Mucosa of stomach (tissue), 1 donor: ENCODE measurements around the gene SESN2.

Experiments
- H3K27me3 ChIP-seq: one replicate; pipeline ENCODE4 v1.7.0; 2013; ENCODE audit warnings: mild to moderate bottlenecking, low read length; ENCODE audit not compliant: control insufficient read depth, insufficient read depth
- H3K36me3 ChIP-seq: one replicate; pipeline ENCODE4 v1.7.0; 2013; ENCODE audit warnings: low read length; ENCODE audit not compliant: control insufficient read depth, insufficient read depth
- H3K4me1 ChIP-seq: one replicate; pipeline ENCODE4 v1.7.0; 2013; ENCODE audit warnings: mild to moderate bottlenecking, low read length; ENCODE audit not compliant: control insufficient read depth, insufficient read depth
- H3K4me3 ChIP-seq: one replicate; pipeline ENCODE4 v1.7.0; 2013; ENCODE audit warnings: low read length
- H3K9ac ChIP-seq: one replicate; pipeline ENCODE4 v1.7.0; 2013; ENCODE audit warnings: mild to moderate bottlenecking, low read length, moderate library complexity
- H3K9me3 ChIP-seq: one replicate; pipeline ENCODE4 v1.7.0; 2013; ENCODE audit warnings: mild to moderate bottlenecking, low read length, moderate library complexity; ENCODE audit not compliant: control insufficient read depth
- donor health status: Pancreatic carcinoma.

The SESN2 gene, protein sequence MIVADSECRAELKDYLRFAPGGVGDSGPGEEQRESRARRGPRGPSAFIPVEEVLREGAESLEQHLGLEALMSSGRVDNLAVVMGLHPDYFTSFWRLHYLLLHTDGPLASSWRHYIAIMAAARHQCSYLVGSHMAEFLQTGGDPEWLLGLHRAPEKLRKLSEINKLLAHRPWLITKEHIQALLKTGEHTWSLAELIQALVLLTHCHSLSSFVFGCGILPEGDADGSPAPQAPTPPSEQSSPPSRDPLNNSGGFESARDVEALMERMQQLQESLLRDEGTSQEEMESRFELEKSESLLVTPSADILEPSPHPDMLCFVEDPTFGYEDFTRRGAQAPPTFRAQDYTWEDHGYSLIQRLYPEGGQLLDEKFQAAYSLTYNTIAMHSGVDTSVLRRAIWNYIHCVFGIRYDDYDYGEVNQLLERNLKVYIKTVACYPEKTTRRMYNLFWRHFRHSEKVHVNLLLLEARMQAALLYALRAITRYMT

DNA sequence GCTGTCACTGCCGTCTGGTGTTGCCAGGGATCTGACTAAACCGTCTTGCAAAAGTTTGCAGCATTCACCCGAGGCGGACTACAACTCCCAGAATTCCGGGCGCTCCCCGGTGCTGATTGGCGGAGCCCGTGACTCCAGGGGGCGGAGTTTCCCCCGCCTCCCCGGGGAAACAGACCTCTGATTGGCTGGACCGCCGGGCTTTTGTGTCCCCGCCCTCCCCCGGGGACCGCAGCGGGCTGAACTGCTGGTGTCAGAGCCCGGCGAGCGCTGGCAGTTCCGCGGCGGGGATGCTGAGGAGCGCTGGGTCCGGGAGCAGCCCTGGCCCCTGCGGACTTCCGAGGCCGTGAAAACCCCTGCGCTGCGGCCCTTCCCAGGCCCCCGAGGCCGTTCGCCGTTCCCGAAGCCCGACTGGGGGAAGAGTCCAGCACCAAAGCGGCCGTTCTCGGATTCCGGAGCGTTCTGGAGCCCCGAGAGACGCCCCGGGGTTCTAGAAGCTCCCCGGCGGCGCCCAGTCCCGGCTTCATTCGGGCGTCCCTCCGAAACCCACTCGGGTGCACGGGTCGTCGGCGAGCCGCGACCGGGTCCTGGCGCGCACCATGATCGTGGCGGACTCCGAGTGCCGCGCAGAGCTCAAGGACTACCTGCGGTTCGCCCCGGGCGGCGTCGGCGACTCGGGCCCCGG is at the start of gene SESN2:
SESN2 (plus strand) TSS at position 267 of the 682 bp plus-strand sequence; CDS start at position 597, 330 bp downstream.
- H3K36me3 ChIP-seq: no peaks in the 10 kb centered on the region
- H3K9me3 ChIP-seq: no peaks in the 10 kb centered on the region
- peak within 1 kb of the TSS; percentile 71 for H3K4me3 ChIP-seq
- H3K9ac ChIP-seq: peak within 1 kb of the TSS; percentile 80
- no peaks in the 10 kb centered on the region for H3K27me3 ChIP-seq
- H3K4me1 ChIP-seq: peaks cover 16% of the 10 kb centered on the region

DNA sequence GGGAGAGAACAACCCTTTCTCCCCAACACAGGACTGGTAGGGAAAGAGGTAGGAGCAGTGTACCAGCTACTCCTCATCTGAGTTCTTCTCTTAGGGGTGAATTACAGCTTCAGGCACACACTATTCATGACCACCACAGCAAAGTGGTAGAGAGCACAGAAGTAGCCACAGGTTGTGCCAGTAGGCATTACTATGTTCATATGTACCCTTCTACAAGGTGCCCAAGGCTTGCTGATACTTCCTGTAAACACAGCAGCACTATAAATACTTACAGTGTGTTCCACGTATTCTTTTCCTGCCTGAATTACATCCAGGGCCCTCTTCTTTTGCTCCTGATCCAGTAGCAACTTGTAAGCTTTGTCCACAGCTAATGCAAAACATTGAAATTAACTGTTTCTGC is 49.6 kb upstream of the SESN2 start:
- Histone ChIP-seq H3K36me3 (no peaks in the 10 kb centered on the region), H3K4me3 (no peak overlapping the region), H3K9ac (no peak overlapping the region), H3K27me3 (no peaks in the 10 kb centered on the region), H3K9me3 (no peaks in the 10 kb centered on the region), H3K4me1 (no peaks in the 10 kb centered on the region)

DNA sequence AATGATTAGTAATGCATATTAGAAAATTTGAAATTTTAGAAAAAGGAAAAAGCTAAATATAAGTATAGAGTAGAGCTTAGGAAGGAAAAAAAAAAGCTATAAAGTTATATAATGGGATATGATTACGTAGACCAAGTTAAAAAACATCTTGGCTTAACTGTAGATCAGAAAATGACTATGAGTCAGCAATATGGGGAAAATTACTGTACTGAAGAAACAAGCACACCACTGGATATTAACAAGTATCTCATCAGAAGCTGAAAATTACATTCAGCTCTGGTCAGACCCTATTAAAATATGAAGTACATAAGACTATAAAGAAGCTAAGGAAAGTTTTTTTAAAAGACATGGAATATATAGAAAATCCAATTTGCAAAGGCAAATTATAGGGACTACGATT is 46.0 kb upstream of the SESN2 start:
- Histone ChIP-seq H3K27me3 (no peaks in the 10 kb centered on the region), H3K9me3 (no peaks in the 10 kb centered on the region), H3K4me3 (no peak overlapping the region), H3K36me3 (no peaks in the 10 kb centered on the region), H3K4me1 (no peaks in the 10 kb centered on the region), H3K9ac (no peak overlapping the region)

DNA sequence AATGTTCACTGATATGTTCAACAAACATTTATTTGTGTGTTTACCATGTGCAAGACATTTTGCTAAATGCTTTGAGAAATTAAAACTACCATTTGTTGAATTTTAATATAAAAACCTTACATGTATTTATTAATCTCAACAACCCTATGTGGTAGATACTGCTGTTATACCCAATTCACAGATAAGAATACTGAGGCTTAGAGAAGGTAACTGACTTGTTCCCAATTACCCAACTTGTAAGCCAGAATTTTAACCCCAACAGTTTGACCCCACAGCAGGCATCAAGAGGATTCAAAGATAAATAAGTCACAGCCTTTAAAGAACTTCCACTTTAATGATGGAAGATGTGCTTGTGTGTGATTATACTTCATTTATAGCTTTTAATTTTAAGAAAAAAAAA is 30.2 kb upstream of the SESN2 start:
- H3K9me3 ChIP-seq: no peaks in the 10 kb centered on the region
- H3K4me1 ChIP-seq: peaks cover 4% of the 10 kb centered on the region
- H3K27me3 ChIP-seq: no peaks in the 10 kb centered on the region
- no peak overlapping the region for H3K9ac ChIP-seq
- no peaks in the 10 kb centered on the region for H3K36me3 ChIP-seq
- H3K4me3 ChIP-seq: no peak overlapping the region

DNA sequence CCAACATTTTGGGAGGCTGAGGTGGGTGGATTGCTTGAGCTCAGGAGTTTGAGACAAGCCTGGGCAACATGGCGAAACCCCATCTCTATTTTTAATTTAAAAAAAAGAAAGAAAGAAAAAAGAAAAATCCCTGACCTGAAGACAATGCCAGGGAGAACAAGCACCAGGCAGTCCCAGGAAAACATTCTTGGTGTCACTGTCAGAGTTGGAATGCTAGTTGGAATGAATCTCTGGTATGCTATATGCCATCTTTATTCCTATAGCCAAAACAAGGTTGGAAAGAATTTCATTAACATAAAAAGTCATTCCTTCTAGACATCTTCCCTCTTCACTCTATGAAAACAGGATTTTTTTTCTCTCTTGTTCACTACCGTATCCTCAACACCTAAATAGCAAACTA is 29.3 kb upstream of the SESN2 start:
- Histone ChIP-seq H3K27me3 (no peaks in the 10 kb centered on the region), H3K9ac (no peak overlapping the region), H3K36me3 (no peaks in the 10 kb centered on the region)

DNA sequence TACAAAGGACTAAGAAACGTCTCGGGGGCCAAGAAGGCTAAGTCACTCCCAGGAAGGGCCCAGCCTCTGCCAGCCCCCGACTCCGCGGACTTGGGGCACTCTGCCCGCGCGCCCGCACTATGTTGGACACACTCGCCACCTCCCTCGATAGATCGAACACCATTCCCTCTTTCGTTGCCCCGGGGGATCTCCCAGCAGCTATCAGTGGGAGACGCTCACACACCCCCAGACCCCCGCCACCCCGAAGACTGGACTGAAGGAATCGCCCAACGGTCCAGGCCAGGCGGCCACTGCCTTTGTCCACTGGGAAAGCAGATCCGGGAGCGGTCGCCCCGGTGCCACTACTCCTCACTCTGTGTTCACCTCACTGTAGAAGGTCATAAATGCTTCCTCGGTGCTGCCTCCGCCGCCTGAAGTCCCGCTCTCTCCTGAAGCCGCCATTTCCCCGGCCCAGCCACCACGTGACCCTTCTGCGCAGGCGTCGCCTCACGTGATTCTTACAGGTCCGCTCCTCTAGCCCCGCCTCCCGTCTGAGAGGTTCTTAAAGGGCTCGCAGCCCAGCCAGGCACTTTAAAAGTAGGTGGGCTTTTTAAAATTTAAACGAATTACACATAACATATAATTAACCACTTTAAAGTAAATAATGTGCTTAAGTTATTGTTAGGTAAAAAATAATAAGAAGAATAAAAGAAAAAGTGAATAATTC is 26.6 kb upstream of the SESN2 start, which contains the start of gene DNAJC8:
DNAJC8 (minus strand) TSS at position 472 of the 706 bp plus-strand sequence; CDS start at position 441, 31 bp downstream.
- Histone ChIP-seq H3K9ac (peak within 1 kb of the TSS; percentile 94), H3K4me3 (peak within 1 kb of the TSS; percentile 86), H3K9me3 (no peaks in the 10 kb centered on the region), H3K36me3 (no peaks in the 10 kb centered on the region), H3K27me3 (no peaks in the 10 kb centered on the region), H3K4me1 (peaks cover 17% of the 10 kb centered on the region)

More for the DNA sequence above, 29.3 kb upstream of the SESN2 start:
- Histone ChIP-seq H3K4me3 (no peak overlapping the region), H3K4me1 (peaks cover 4% of the 10 kb centered on the region), H3K9me3 (no peaks in the 10 kb centered on the region)

DNA sequence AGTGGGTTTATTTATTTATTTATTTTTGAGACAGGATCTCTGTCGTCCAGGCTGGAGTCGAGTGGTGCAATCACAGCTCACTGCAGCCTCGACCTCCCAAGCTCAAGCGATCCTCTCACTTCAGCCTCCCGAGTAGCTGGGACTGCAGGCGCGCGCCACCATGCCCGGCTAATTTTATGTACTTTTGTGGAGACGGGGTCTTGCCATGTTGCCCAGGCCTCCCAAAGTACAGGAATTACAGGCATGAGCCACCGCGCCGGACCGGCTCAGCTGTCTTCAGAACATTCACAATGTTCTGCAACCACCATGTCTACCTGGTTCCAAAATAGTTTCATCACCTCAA is 26.1 kb upstream of the SESN2 start:
- Histone ChIP-seq H3K9me3 (no peaks in the 10 kb centered on the region), H3K4me3 (no peak overlapping the region), H3K27me3 (no peaks in the 10 kb centered on the region), H3K4me1 (peaks cover 17% of the 10 kb centered on the region), H3K9ac (peak overlapping the region; percentile 94), H3K36me3 (no peaks in the 10 kb centered on the region)

DNA sequence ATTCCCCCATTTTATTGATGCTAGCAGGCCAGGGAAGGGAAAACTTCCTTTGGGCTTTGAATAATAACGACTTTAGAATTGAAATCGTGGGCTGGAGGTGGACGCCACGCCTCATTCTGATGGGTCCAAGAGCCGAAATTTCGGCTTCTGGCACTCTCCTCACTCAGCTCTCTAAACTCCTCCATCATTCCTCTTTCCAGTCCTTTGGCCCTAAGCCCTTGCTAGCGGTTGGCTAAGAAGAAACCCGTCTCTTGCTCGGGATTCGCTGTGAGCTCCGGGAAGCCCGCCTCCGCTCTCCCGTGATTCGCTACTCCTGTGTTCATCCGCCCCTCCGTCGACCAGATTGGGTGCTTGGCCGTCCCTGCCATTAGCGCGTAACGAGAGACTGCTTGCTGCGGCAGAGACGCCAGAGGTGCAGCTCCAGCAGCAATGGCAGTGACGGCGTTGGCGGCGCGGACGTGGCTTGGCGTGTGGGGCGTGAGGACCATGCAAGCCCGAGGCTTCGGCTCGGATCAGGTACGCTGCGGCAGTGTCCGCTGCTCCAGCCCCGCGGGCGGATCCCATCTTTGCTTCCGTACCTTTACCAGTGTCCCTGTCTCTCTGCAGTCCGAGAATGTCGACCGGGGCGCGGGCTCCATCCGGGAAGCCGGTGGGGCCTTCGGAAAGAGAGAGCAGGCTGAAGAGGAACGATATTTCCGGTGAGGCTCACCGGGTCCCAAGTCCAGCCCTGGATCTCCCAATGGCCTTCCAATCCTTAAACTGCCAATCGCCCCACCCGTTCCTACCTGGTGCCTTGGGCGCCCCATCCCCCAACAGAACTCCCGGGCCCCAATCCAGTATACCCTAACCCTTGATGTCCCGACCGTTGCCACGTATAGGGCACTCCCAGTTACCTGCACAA is 23.3 kb upstream of the SESN2 start, which contains the start of gene ATP5IF1:
ATP5IF1 (plus strand) TSS at position 370 of the 901 bp plus-strand sequence; CDS start at position 430, 60 bp downstream.
- Histone ChIP-seq H3K9ac (peak within 1 kb of the TSS; percentile 94), H3K9me3 (no peaks in the 10 kb centered on the region), H3K4me3 (peak within 1 kb of the TSS; percentile 99), H3K27me3 (no peaks in the 10 kb centered on the region), H3K36me3 (no peaks in the 10 kb centered on the region), H3K4me1 (peaks cover 17% of the 10 kb centered on the region)

DNA sequence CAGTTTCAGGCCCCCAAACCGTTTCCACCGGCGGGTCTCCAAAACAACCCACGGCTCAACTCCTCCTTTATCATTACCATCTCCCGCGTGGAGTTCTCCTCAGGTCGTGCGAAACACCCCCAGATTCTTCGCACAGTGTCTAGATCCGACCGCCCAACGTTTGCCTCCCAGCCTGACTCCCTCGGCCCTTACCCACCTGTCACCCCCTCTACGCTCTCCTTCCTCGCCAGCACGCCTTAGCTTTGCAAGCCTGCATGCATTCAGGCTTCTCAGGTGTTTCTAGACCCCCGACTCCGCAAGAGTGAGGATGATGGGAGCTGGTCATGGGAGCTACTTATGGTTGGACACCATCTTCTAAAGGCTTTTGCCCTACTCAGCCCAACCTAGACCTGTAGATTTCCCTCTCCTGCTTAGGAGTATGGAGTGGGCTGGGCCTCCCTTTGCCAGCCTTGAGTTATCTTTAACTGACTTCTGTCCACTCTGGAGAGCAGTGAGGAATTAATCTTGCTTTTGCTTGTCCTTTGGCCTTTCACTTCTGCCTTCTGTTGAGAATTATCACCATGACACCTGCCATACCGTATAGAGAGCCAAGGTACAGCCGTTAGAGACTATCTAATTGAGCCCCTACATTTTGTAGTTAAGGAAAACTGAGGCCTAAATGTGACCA is 22.5 kb upstream of the SESN2 start:
- H3K36me3 ChIP-seq: no peaks in the 10 kb centered on the region
- peaks cover 17% of the 10 kb centered on the region for H3K4me1 ChIP-seq
- H3K9me3 ChIP-seq: no peaks in the 10 kb centered on the region
- H3K27me3 ChIP-seq: no peaks in the 10 kb centered on the region
- peak overlapping the region; percentile 94 for H3K9ac ChIP-seq
- H3K4me3 ChIP-seq: peak overlapping the region; percentile 99

DNA sequence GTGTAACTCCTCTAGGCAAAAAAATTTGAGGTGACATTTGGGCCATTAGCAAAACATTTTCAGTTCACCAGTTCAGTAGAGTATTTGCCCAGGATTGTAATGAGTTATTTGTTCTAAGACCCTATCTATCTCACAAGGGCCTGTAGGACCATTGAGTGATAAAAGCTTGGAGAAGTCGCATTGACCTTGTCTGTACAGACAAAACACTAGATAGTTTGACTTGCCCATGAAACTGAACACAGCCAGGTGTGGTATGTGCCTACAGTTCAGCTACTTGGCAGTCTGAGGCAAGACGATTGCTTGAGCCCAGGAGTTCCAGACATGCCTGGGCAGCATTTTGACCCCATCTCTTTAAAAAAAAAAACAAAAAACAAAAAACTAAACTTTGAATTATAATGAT is 20.3 kb upstream of the SESN2 start:
- Histone ChIP-seq H3K4me1 (peaks cover 25% of the 10 kb centered on the region), H3K27me3 (no peaks in the 10 kb centered on the region), H3K36me3 (no peaks in the 10 kb centered on the region), H3K9ac (no peak overlapping the region), H3K9me3 (no peaks in the 10 kb centered on the region), H3K4me3 (no peak overlapping the region)

DNA sequence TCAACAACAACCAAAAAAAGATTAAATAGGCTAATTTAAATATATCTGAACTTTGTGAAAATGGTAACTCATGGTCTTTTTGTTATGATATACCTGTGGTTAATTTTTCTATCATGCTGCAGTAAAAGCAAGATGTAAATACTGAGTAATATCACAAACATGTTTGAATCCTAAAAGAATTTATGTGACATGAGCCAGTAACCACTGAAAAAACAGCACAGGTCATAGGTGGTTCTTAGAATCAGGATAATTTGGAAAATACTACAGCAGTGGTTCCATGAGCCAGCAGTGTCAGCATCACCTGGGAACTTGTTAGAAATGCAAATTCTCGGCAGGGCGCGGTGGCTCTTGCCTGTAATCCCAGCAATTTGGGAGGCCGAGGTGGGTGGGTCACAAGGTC is 19.3 kb upstream of the SESN2 start:
- H3K4me3 ChIP-seq: no peak overlapping the region
- H3K9me3 ChIP-seq: no peaks in the 10 kb centered on the region
- no peaks in the 10 kb centered on the region for H3K27me3 ChIP-seq
- H3K4me1 ChIP-seq: peaks cover 36% of the 10 kb centered on the region
- H3K9ac ChIP-seq: no peak overlapping the region
- H3K36me3 ChIP-seq: no peaks in the 10 kb centered on the region
